BJ (cell line): ENCODE measurements around the gene UBE2N. TPM values are rescaled to one million over a fixed set of nuclear protein-coding genes. Genes with fewer than 3 reads are reported as not detected.

ENCODE experiments used
- CTCF ChIA-PET: fragments of 350-600 bp; formaldehyde crosslinking; extraction: SDS; loops from one replicate; lab custom pipeline; 2021; ENCODE audit warnings: antibody characterized with exemption, inconsistent platforms; lab: Yijun Ruan, JAX
- POLR2A ChIA-PET: fragments of 300-600 bp; sonication (Branson Sonifier 250); formaldehyde crosslinking; extraction: SDS; loops from one replicate; lab custom pipeline; 2021; ENCODE audit warnings: antibody characterized with exemption; lab: Charles Lee
- DNase-seq: peaks from one replicate; pipeline ENCODE4 v3.0.0-alpha.2; 2011; ENCODE audit warnings: low read depth
- H3K27me3 ChIP-seq: 2 replicates; pipeline ENCODE4 v1.6.0; 2011; ENCODE audit warnings: low read length; ENCODE audit not compliant: control insufficient read depth, insufficient read depth
- H3K36me3 ChIP-seq: 2 replicates; pipeline ENCODE4 v1.5.1; 2011; ENCODE audit warnings: low read length; ENCODE audit not compliant: control insufficient read depth, insufficient read depth
- H3K4me3 ChIP-seq: 2 replicates; pipeline ENCODE4 v1.5.1; 2011; ENCODE audit warnings: low read depth, mild to moderate bottlenecking, control low read depth, low read length
- polyA plus RNA-seq: library from polyadenylated mRNA; depleted of rRNA; stranded (reverse); fragments of >200 nt; gene quantifications from 2 replicates; pipeline ENCODE4 v1.2.3, GENCODE V29; 2011
- TF ChIP-seq, protein P1 (sequence below): IDR thresholded peaks from 2 replicates; pipeline ENCODE4 v1.5.1; 2011; ENCODE audit warnings: low read depth, mild to moderate bottlenecking, control low read depth, inconsistent platforms, low read length, moderate library complexity; ENCODE audit not compliant: insufficient read depth

The UBE2N gene
- polyA plus RNA-seq, 1 experiment = 182 TPM

DNA sequence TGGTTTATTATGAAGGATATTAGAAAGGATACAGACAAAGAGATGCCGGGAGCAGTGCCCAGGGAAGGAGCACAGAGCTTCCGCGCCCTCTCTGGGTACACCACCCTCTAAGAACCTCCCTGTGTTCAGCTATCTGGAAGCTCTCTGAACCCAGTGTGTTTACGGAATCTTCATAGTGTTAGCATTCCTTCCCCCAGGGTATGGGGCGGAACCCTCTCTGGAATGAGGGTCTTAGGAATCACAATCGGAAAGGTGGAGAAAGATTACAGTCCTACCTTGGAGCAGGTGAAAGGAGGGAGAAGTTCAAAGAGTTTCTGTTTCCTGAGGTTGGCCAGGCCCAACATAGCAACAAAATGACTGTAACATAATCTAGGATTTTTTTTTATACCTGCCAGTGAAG is 70.8 kb downstream of the UBE2N start:
- POLR2A ChIA-PET = no interaction called here
- DNase-seq = no peak
- H3K36me3 ChIP-seq = no peaks in the 10 kb centered on the region
- TF ChIP-seq, protein P1, sequence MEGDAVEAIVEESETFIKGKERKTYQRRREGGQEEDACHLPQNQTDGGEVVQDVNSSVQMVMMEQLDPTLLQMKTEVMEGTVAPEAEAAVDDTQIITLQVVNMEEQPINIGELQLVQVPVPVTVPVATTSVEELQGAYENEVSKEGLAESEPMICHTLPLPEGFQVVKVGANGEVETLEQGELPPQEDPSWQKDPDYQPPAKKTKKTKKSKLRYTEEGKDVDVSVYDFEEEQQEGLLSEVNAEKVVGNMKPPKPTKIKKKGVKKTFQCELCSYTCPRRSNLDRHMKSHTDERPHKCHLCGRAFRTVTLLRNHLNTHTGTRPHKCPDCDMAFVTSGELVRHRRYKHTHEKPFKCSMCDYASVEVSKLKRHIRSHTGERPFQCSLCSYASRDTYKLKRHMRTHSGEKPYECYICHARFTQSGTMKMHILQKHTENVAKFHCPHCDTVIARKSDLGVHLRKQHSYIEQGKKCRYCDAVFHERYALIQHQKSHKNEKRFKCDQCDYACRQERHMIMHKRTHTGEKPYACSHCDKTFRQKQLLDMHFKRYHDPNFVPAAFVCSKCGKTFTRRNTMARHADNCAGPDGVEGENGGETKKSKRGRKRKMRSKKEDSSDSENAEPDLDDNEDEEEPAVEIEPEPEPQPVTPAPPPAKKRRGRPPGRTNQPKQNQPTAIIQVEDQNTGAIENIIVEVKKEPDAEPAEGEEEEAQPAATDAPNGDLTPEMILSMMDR = no peak
- H3K4me3 ChIP-seq = no peak overlapping the region
- CTCF ChIA-PET = no interaction called here
- no peaks in the 10 kb centered on the region for H3K27me3 ChIP-seq

DNA sequence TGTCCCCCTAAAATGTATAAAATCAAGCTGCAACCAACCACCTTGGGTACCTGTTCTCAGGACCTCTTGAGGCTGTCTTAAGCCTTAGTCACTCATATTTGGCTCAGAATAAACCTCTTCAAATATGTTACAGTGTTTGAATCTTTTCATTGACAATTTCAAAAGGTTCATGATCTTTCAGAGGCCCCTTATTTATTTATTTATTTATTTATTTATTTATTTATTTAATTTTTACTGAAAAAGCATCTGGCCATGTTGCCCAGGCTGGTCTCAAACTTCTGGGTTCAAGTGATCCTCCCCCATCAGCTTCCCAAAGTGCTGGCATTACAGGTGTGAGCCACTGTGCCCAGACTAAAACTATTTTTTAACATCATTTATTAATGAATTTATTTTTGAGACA is 72.2 kb downstream of the UBE2N start:
- Histone ChIP-seq H3K36me3 (no peaks in the 10 kb centered on the region), H3K27me3 (no peaks in the 10 kb centered on the region), H3K4me3 (no peak overlapping the region)
- ChIA-PET CTCF (no interaction called here), POLR2A (no interaction called here)
- no peak for DNase-seq
- TF ChIP-seq, protein P1 = no peak

DNA sequence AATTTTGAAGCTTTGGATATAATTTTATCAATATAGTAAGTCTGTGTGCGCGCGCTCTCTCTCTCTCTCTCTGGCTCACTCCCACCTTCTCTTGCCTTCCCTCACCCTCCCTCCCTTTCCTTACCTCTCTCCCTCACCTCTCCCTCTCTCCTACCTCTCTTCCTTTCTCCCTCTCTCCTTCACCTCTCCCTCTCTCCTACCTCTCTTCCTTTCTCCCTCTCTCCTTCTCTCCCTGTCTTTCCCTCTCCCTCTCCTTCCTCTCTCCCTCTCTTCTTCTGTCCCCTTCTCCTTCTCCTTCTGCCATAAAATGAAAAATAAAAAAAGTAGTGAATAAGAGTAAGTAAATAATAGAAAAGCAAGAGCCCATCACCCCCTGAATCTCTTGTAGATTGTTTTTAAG is 73.0 kb downstream of the UBE2N start:
- DNase-seq = no peak
- Histone ChIP-seq H3K27me3 (no peaks in the 10 kb centered on the region), H3K36me3 (no peaks in the 10 kb centered on the region), H3K4me3 (no peak overlapping the region)
- CTCF ChIA-PET = no interaction called here
- TF ChIP-seq, protein P1 = no peak
- POLR2A ChIA-PET = no interaction called here

DNA sequence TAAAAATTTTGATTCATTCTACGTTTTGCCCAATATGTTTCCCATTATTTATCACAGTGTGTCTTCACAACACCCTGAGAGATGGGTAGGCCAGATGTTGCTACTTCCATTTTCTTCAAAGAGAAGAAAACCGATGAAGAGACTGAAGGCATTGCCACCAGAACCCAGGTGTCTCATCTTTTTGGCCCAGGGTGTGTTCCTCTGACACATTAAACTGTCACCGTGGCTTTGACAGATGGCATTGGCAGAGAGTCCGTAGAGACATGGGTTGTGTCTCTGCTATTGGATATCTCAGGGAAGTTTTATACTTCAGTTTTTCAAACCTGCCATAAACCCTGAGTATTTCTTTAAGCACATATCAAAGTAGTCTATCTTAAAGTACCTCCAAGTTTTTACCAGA is 75.3 kb downstream of the UBE2N start:
- Histone ChIP-seq H3K36me3 (no peaks in the 10 kb centered on the region), H3K27me3 (no peaks in the 10 kb centered on the region), H3K4me3 (no peak overlapping the region)
- TF ChIP-seq, protein P1 = no peak
- CTCF ChIA-PET = interaction anchor here (0.6 kb wide), 1 partner anchor 56 kb away, joined by 3 read pairs; no protein-coding TSS in a partner anchor
- DNase-seq = no peak
- POLR2A ChIA-PET = no interaction called here

DNA sequence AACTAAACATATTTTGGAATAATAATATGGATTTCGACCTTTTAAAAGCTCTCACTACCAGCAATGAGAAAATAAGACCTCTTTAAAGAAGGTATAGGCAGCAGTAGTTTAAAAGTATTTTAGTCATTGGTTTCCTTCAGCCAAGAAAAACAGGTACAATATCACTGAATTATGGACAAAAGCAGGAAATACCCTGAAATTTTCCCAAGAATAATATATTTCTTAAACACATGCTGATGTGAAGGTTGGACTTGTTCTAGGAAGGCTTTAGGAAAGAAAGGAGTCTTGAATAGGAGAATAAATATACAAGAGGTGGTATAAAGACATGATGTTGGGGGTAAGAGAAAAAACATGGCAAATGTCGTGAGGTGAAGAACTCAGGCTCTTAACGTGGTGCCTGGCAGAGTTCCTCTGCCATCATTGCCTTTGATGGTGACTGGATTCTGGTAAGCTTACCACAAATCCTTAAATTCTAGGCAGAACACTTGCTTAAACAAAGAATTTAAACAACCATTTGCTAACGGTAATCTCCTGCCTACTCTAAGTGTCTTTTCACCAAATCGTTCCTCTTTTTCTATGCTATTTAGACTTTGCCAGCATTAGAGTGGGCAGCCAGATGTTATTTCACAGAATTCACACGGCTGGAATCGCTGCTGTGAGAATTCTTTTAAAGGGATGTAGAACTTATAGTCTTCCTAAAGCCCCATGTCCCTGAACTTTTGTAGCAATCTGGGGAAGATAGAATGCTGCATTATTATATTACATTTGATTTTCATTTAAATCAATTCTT is 75.9 kb downstream of the UBE2N start:
- CTCF ChIA-PET = no interaction called here
- no peaks in the 10 kb centered on the region for H3K36me3 ChIP-seq
- H3K27me3 ChIP-seq = no peaks in the 10 kb centered on the region
- H3K4me3 ChIP-seq = no peak overlapping the region
- DNase-seq = no peak
- TF ChIP-seq, protein P1 = no peak
- POLR2A ChIA-PET = no interaction called here
